NCI-H146 treated with DMSO at 0.1 percent for 48 hours (cell line): ENCODE measurements around the gene EPM2A.

Experiments
- DNase-seq: peaks from one replicate; lab custom pipeline; 2025; ENCODE audit not compliant: unreplicated experiment; lab: John Stamatoyannopoulos, UW

The EPM2A gene

DNA sequence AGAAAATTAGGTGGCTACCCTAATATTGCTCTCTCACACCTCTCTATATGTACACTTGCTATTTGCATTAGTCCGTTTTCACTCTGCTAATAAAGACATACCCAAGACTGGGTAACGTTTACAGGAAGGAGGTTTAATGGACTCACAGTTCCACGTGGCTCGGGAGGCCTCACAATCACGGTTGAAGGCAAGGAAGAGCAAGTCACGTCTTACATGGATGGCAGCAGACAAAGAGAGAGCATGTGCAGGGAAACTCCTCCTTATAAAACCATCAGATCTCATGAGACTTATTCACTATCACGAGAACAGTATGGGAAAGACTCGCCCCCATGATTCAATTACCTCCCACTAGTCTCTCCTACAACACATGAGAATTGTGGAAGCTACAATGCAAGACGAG is 53.4 kb downstream of the EPM2A start:
- DNase-seq = no peak

DNA sequence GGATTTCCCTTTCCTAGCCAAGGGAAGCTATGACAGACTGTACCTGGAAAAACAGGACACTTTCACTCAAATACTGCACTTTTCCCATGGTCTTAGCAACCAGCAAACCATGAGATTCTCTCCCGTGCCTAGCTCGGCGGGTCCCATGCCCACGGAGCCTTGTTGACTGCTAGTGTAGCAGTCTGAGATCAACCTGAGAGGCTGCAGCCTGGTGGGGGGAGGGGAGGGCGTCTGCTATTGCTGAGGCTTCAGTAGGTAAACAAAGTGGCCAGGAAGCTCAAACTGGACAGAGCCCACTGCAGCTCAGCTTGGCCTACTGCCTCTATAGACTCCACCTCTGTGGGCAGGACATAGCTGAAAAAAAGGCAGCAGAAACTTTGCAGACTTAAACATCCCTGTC is 61.8 kb downstream of the EPM2A start:
- no peak for DNase-seq

DNA sequence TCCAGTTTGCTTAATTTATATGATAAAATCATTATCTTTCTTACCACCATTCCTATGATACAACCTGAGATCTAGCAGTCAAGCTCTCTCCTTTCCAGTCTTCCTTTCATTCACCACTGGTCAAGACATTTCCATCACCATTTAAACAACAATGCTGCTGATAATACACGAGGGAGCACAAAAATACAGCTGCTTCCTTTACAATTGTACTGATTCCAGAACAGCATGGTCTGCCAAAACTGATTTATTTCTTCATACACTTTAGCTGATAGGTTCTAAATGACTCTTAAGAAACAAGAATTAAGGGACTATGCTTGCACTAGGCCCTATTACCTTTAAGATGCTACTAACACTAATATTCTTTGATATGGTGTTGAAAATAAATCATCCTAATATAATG is 65.0 kb downstream of the EPM2A start:
- no peak for DNase-seq

DNA sequence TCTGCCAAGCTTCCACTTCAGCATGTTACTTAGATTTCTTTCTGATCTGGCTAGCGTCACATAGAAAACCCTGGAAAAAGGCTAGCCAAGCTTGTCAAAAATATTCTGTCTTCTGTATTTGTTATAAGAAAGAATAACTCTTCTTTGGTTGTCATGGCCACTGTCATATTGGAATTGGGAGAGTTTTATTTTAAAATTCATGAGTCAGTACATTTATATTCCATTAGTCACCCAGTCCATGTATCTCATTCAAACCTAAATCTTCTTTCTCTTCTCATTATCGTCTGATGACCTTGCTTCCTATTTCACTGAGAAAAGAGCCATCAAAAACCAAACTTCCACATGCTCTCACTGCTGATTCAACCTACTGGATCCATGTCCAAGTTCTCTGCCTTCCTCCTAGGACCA is 65.7 kb downstream of the EPM2A start:
- DNase-seq = no peak

DNA sequence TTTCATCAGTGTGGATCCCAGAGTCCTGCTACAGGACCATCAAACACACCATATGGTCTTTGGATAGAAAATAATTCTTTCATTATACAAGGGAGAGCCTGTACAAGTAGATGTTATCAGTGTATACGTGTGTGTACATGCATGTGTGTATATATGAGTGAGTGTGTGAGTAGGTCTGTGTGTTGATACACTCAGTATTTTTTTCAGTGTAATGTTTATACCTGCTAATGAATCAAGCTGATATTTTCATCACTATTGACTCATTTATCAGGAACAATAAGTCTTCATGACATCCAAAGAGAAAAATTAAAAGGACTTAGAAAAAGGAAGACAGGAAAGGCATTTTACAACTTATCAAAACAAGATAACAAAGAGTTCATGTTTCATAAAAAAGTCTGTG is 66.5 kb downstream of the EPM2A start:
- DNase-seq = no peak

DNA sequence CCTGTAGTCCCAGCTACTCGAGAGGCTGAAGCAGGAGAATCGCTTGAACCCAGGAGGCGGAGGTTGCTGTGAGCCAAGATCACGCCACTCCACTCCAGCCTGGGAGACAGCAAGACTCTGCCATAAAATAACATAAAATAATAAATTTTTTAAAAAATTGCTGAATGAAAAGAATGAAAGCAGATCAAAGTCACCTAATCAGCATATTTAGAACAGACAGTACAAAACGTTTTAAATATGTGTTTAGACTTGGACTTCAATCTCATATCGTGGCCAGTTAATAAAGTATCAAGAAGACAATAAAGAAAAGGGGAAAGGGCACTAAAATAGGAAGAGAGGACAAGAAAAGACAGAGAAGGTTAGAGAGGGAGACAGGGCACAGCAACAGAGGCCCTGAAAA is 74.6 kb downstream of the EPM2A start:
- DNase-seq = no peak

DNA sequence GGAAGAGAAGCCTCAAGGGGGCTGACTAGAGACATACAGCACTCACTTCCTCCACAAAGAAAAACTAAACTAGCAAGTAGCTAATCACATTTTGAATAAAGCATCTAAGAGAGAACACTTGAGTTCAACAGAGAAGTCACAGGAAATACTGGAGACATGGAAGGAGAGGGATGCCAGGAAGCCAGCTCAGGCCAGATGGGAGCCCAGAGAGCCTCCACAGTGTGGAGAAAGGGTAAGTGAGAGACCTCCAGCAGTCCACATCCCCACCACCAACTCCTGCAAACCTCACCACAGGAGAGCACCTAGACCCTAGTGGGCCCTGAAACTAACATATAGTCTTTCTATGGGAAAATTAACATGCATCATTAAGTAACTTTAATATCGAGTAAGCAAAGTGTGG is 79.2 kb downstream of the EPM2A start:
- DNase-seq = no peak

DNA sequence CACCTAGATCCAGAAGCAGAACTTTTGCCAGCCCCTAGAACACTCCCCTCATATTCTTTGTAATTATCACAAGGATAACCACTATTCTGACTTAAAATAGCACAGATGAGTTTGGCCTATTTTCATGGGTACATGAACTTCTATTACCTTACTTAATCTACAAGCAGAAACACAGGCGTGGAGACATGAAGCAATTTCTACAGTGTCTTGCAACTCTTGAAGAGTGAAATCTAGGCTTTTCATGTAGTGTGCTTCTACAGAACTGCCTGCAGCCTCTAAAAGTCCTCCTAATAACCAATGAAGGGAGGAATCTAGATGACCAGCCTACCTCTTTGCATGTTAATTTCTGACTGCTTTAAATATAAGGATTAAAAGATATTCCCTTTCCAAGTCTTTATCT is 82.7 kb downstream of the EPM2A start:
- DNase-seq = no peak

DNA sequence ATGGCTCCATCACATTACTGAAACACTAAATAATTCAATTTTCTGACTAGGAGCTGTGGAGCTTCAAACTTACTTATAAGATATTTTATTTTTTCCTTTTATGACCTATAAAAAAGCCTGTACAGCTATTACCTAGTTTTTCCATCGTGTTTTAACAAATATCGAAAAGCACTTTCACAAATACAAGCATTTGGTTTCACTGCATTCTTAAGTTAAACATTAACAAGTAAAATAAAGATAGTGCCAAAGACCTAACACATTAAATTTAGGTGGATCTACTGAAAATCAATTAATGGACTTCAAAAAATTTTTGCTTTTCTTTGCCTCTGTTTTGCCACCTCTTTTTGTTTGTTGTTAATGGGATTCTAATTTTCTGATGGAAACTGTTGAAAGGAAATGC is 83.3 kb downstream of the EPM2A start:
- DNase-seq = no peak

DNA sequence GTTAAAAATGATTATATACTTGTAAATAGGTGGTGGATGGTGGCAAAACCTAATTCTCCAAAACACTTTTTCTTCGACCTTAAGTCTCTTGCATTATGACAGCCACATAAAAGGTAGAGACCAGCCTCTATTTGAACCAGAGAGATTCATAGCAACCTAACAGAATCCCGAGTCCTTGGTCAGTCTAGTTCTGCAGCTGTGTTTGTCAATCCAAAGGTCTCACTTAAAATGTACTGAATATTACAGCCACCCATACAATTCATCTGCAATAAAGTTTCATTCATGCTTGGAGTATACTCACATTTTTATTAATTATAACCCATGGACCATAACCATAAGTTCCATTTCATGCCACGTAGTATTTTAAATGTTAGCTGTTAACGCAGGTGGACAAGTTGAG is 87.2 kb downstream of the EPM2A start:
- no peak for DNase-seq

DNA sequence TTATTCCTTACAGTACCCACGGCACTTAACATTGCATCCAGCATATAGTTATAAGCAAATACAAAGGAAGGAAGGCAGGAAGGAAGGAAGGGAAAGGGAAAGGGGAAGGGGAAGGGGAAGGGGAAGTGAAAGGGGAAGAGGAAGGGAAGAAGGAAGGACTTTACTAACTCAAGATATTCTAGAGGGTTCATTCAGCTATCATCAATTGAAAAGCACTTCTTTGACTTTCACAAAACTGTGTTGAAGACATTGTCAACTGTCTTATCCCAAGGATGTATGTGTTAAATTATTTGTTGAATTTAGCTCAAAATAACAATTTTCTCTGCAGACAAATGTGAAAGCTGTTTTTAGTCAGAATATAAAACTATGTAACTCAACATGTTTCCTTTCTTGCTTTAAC is 87.7 kb downstream of the EPM2A start:
- DNase-seq = no peak

DNA sequence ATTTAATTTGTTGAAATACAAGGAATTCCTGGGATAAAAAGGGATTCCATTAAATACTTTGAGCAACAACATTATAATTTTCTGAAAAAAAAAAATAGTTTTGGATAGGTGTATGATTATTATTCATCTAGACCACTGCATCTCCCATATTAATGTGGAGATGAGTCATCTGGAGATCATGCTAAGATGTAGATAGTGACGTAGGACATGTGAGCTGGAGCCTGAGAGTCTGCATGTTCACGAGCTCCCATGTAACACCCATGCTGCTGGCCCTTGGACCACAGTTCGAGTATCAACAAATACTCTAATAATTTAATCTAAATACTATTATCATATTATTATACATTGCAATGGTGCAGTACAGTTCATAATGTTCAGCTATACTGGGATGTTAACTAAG is 91.6 kb downstream of the EPM2A start:
- no peak for DNase-seq

DNA sequence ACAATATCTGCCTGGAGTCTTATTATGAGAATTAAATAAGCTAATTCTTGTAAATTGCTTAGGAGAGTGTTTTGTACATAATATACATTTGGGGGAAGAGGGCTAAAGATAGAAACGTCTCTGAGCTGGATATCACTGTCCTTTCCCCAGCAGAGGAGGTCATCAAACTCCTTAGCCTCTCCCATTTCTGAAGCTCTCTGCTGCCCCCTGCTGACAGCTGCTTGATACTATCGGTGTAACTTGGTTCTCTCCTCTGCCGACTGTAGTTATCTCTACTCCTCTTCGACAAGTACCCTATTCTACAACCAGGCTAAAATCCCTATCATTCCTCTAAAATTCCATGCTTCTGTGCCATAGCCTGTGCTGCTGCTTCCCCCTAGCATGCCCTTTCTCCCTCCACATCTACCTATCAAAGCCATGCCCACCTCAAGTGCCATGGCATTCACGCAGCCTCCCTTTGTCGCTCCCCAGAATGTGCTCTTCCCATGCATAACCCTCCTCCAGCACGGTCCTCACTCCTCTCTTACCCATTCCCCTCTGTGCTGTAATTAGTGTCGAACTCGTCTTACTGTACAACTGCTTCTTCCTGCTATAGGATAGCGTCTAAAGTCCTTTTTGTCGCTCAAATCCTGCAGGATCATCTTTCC is 101.2 kb downstream of the EPM2A start:
- DNase-seq = peak; percentile 71

DNA sequence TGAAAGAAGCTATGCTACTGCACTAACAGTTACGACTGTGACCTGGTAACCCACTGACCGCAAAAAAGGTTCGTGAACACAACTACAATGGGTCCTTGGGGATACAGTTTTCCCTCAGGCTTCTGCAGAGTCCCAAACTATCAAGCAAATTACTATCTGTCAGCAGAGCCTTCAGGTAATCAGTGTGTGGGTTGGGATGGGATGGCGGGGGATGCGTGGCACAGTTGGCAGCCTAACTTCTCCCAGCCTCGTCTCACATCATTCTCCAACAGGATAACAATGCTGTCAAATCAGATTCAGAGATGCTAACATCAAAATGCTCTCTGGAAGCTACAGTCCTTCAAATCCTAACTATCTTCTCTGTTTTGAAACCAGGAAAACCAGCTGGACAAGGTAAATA is 102.3 kb downstream of the EPM2A start:
- no peak for DNase-seq

DNA sequence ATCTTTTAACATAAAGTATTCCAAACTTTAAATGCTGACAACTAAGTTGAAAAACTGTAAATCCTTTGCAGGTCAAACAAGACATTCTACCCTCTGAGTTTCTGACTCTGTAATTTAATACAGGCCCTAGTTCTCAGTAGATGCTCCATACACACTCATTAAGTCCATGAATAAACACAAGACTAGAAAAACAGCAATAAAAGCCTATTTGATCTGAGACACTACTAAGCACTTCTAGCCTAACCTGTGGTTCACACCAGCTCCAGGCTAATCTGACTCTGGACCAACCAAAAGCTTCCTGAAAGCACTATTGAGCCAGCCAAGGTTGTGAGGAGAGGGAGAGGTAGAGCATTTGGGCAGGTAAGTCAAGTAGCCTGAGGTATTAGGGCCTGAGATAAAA is 103.9 kb downstream of the EPM2A start:
- no peak for DNase-seq

DNA sequence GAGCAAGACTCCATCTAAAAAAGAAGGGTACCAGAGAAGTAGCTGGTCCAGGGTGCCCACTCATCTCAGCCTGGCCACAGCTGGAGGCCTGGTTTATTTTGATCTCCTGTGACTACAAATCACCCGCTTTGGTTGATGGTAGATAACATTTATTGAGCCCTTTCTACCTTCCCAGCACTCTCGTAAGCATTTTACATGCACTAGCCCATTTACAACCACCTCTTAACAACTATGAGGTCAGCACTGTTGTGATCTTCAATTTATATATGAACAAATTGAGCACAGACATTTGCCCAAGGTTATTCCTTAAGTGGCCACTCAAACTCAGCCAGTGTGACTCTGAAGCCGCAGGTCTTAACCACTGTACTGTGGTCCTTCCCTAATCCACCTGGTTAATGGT is 104.7 kb downstream of the EPM2A start:
- no peak for DNase-seq

DNA sequence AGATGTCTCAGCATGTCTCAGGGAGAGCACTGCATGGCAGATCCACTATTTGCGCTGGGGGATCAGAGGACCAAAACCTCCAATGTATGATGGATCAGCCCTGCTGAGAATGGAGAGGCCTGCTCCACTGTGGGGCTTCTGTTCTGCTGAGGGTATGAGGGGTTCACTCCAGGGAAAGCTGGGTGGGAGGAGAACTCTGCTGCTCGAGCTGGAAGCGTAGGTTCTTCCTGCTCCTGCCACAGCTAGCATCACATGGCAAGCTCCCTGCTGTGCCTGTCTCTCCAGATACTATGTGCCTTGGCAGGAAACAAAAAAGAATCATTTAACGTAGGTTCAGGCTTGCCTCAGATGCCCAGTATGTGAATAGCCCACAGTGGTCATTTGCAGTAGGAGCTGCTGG is 105.8 kb downstream of the EPM2A start:
- DNase-seq = no peak

DNA sequence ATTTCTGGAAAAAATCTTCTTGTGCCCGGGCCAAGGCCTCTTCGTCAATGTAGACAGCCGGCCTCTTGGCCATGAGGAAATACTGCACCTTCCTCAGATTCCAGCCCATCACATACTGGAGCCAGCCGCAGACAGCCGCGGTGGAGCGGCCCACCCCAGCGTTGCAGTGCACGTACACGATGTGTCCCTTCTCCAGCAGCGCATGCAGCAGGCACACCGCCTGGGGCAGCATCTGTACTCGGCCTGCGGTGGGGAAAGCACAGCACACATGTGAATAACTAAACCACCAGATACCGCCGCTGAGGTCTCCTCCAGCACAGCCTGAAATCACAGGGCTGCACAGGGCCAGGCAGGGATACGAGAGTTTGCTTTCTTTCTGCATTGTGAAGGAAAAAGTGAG is 107.9 kb downstream of the EPM2A start:
- DNase-seq = no peak

DNA sequence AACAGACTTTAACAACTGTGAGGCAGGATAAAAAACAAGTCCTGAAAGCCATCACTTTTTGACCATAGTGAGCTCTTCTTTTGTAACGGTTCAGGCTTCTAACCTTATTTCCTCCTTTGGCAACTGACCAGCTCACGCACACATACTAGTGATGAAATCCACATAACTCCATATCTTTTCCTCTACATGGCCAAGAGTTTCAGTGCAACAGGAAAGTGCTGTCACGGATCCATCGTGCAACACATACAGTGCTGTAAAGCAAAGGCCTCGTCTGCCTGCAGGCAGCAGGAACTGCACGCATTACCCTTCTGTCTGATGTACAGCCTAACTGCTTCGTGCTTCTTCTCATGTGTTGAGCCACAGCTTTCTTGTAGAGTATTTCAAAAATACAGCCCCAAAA is 108.5 kb downstream of the EPM2A start:
- no peak for DNase-seq

DNA sequence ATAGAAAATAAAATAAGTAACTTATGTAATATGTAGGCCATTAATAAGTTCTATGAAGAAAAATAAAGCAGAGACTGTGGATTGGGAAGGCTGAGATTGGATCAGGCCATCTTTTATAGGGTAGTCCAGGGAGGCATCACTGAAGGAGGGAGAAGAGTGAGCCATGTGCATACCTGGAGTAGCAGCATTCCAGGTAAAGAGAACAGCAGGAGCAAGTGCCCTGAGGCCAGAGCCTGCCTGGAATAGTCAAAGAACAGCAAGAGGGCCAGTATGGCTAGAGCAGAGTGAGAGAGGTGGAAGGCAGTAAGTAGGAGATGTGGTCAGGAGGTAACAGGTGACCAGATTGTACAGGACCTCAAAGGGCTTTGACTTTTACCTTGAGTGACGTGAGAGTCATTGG is 112.1 kb downstream of the EPM2A start:
- no peak for DNase-seq

DNA sequence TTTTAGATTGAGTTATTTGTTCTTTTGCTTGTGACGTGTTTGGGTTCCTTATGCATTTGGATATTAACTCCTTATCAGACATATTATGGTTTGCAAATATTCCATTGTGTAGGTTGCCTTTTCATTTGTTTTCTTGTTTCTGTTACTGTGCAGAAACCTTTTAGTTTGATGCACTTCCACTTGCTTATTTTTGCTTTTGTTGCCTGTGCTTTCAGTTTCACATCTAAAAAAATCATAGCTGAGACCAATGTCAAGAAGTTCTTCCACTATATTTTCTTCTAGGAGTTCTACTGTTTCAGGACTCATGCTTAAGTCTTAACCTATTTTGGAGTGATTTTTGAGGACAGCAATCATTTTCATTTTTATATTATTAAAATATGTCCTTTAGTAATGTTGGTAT is 113.5 kb downstream of the EPM2A start:
- no peak for DNase-seq

DNA sequence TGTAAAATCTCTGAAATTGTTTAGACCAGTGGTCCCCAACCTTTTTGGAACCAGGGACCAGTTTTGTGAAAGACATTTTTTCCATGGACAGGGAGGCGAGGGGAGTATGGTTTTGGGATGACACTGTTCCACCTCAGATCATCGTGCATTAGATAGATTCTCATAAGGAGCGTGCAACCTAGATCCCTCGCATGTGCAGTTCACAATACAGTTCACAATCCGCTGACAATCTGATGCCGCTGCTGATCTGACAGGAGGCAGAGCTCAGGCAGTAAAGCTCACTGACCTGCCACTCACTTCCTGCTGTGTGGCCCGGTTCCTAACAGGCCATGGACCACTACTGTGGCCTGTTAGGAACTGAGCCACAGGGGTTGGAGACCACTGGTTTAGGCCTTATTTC is 115.2 kb downstream of the EPM2A start:
- no peak for DNase-seq

DNA sequence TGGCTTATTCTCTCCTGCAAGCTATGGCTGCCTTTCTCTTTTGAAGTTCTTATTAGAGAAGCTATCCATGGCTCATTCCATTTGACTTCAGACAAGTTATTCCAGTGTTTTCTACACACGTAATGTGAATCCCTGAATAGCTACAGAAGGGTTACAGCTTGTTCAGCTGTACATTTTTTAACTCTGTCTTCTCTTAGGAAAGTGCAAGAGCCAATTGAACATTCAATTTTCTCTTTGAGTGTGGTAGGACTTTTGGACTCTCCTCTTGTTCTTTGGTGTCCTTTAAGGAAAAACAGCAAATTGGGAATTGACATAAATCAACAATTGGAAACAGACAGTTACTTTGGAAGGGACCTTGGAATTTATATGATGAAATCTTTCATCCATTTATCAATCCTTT is 125.8 kb downstream of the EPM2A start:
- DNase-seq = no peak

DNA sequence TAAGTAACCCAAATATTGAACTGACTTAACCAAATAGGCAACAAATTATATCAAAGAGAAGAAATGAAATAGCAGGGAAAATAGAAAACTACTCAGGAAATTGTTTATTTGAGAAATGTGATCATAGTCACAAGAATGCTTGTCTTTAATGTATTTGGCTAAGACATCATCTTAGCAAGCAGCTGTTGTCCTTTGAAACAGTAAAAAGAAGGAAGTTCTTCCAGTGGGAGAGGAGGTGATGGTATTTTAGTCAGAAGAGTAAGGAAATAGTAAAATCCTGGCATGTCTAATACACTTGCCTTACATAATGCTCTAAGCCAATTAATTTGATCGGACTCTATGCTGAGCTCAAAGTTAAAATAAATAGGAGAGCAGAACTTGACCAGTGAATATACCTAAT is 126.5 kb downstream of the EPM2A start:
- no peak for DNase-seq
